Loucy (cell line): ENCODE measurements around the gene SHBG.

Experiments used
- H2AFZ ChIP-seq: fragments of 200-600 bp; sonication (generic); 2 replicates; pipeline ENCODE4 v1.6.0; 2016; ENCODE audit warnings: antibody characterized with exemption, mild to moderate bottlenecking, low read length, moderate library complexity
- H3F3A ChIP-seq: fragments of 200-600 bp; 2 replicates; pipeline ENCODE4 v1.6.0; 2016; ENCODE audit warnings: antibody characterized with exemption, low read depth, mild to moderate bottlenecking
- H3K27me3 ChIP-seq: fragments of 200-600 bp; sonication (generic); 2 replicates; pipeline ENCODE4 v1.6.1; 2014; ENCODE audit warnings: low read length, mild to moderate bottlenecking; ENCODE audit not compliant: insufficient read depth, poor library complexity, severe bottlenecking
- H3K36me3 ChIP-seq: fragments of 200-600 bp; sonication (generic); 2 replicates; pipeline ENCODE4 v1.6.1; 2016; ENCODE audit warnings: low read length; ENCODE audit not compliant: insufficient read depth
- H3K4me1 ChIP-seq: fragments of 200-600 bp; sonication (generic); 2 replicates; pipeline ENCODE4 v1.5.1; 2014; ENCODE audit warnings: low read length, mild to moderate bottlenecking; ENCODE audit not compliant: insufficient read depth, poor library complexity, severe bottlenecking
- H3K4me2 ChIP-seq: fragments of 200-600 bp; sonication (generic); 2 replicates; pipeline ENCODE4 v1.6.0; 2014; ENCODE audit warnings: antibody characterized with exemption, low read length, low read depth, mild to moderate bottlenecking; ENCODE audit not compliant: poor library complexity, severe bottlenecking
- H3K4me3 ChIP-seq: fragments of 200-600 bp; sonication (generic); 2 replicates; pipeline ENCODE4 v1.5.1; 2014; ENCODE audit warnings: low read length, mild to moderate bottlenecking, mixed read lengths; ENCODE audit not compliant: poor library complexity, severe bottlenecking
- H3K79me2 ChIP-seq: fragments of 200-600 bp; sonication (generic); 2 replicates; pipeline ENCODE4 v1.6.1; 2014; ENCODE audit warnings: low read length; ENCODE audit not compliant: insufficient read depth
- H3K9ac ChIP-seq: fragments of 200-600 bp; sonication (generic); 2 replicates; pipeline ENCODE4 v1.6.0; 2014; ENCODE audit warnings: mild to moderate bottlenecking, low read depth, low read length, moderate library complexity; ENCODE audit not compliant: poor library complexity, severe bottlenecking
- H3K9me2 ChIP-seq: fragments of 200-600 bp; sonication (generic); replicated peaks from 2 replicates; pipeline ENCODE4 v1.6.1; 2016; ENCODE audit warnings: low read depth, low read length, mixed read lengths
- H3K9me3 ChIP-seq: fragments of 200-600 bp; sonication (generic); 2 replicates; pipeline ENCODE4 v1.6.1; 2014; ENCODE audit warnings: mild to moderate bottlenecking, antibody characterized with exemption, low read length, low read depth; ENCODE audit not compliant: insufficient read depth
- H4K20me1 ChIP-seq: fragments of 200-600 bp; sonication (generic); 2 replicates; pipeline ENCODE4 v1.6.0; 2014; ENCODE audit warnings: antibody characterized with exemption, low read length, mild to moderate bottlenecking; ENCODE audit not compliant: insufficient read depth, poor library complexity, severe bottlenecking
- EZH2phosphoT487 ChIP-seq: fragments of 200-600 bp; IDR thresholded peaks from 2 replicates; pipeline ENCODE4 v1.6.1; 2018; ENCODE audit warnings: antibody characterized with exemption, mild to moderate bottlenecking, moderate library complexity, borderline replicate concordance
- TF ChIP-seq, protein P1 (sequence below): fragments of 200-600 bp; sonication (generic); conservative IDR thresholded peaks from 2 replicates; pipeline ENCODE4 v1.5.1; 2014; ENCODE audit warnings: mild to moderate bottlenecking, antibody characterized with exemption, low read length

Gene SHBG

GRCh38 chr17:7644775-7645174, 14.8 kb downstream of the SHBG start:
- Histone ChIP-seq H3K79me2 (no peaks in the 10 kb centered on the region), H3K4me3 (no peak overlapping the region), H2AFZ (no peak overlapping the region), H3K9ac (no peak overlapping the region), H3F3A (no peaks in the 10 kb centered on the region), H4K20me1 (no peaks in the 10 kb centered on the region), H3K4me2 (no peak overlapping the region), H3K9me2 (no peaks in the 10 kb centered on the region), H3K36me3 (no peaks in the 10 kb centered on the region), H3K4me1 (no peaks in the 10 kb centered on the region), H3K9me3 (no peaks in the 10 kb centered on the region), H3K27me3 (no peaks in the 10 kb centered on the region)
- TF ChIP-seq, protein P1, sequence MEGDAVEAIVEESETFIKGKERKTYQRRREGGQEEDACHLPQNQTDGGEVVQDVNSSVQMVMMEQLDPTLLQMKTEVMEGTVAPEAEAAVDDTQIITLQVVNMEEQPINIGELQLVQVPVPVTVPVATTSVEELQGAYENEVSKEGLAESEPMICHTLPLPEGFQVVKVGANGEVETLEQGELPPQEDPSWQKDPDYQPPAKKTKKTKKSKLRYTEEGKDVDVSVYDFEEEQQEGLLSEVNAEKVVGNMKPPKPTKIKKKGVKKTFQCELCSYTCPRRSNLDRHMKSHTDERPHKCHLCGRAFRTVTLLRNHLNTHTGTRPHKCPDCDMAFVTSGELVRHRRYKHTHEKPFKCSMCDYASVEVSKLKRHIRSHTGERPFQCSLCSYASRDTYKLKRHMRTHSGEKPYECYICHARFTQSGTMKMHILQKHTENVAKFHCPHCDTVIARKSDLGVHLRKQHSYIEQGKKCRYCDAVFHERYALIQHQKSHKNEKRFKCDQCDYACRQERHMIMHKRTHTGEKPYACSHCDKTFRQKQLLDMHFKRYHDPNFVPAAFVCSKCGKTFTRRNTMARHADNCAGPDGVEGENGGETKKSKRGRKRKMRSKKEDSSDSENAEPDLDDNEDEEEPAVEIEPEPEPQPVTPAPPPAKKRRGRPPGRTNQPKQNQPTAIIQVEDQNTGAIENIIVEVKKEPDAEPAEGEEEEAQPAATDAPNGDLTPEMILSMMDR, result no peak
- TF ChIP-seq EZH2phosphoT487, result no peak

GRCh38 chr17:7646457-7646856, 16.5 kb downstream of the SHBG start:
- Histone ChIP-seq H4K20me1 (no peaks in the 10 kb centered on the region), H3F3A (no peaks in the 10 kb centered on the region), H3K36me3 (no peaks in the 10 kb centered on the region), H3K9me3 (no peaks in the 10 kb centered on the region), H3K4me1 (no peaks in the 10 kb centered on the region), H3K9me2 (no peaks in the 10 kb centered on the region), H3K4me2 (no peak overlapping the region), H2AFZ (no peak overlapping the region), H3K79me2 (no peaks in the 10 kb centered on the region), H3K9ac (no peak overlapping the region), H3K27me3 (no peaks in the 10 kb centered on the region), H3K4me3 (no peak overlapping the region)
- no peak for TF ChIP-seq EZH2phosphoT487
- TF ChIP-seq, protein P1, result no peak

GRCh38 chr17:7647018-7647417, 17.1 kb downstream of the SHBG start:
- Histone ChIP-seq H3K9me3 (no peaks in the 10 kb centered on the region), H3K79me2 (no peaks in the 10 kb centered on the region), H3K9ac (no peak overlapping the region), H2AFZ (no peak overlapping the region), H3K27me3 (no peaks in the 10 kb centered on the region), H3K4me1 (no peaks in the 10 kb centered on the region), H3F3A (no peaks in the 10 kb centered on the region), H3K36me3 (no peaks in the 10 kb centered on the region), H4K20me1 (no peaks in the 10 kb centered on the region), H3K4me2 (no peak overlapping the region), H3K9me2 (no peaks in the 10 kb centered on the region), H3K4me3 (no peak overlapping the region)
- no peak for TF ChIP-seq EZH2phosphoT487
- TF ChIP-seq, protein P1, result no peak
